CD4-positive, alpha-beta T cell treated with Interleukin-4 for 4 hours (primary cell): ENCODE measurements around the gene ARFGEF2.
"Not testable (repeated sequence)": the region's sequence is repeated elsewhere in the genome, so short reads cannot be mapped to it uniquely, and the experiment has no call there.

Experiments used
- DNase-seq: peaks from one replicate; pipeline ENCODE4 v3.0.0-alpha.2; 2020

ARFGEF2 gene

GRCh38 chr20:48921168-48921882 is at the start of gene ARFGEF2:
Gene ARFGEF2 (plus strand): TSS chr20:48921711. CDS start chr20:48921890, 179 bp downstream.
- DNase-seq, result peak; percentile 87

DNA sequence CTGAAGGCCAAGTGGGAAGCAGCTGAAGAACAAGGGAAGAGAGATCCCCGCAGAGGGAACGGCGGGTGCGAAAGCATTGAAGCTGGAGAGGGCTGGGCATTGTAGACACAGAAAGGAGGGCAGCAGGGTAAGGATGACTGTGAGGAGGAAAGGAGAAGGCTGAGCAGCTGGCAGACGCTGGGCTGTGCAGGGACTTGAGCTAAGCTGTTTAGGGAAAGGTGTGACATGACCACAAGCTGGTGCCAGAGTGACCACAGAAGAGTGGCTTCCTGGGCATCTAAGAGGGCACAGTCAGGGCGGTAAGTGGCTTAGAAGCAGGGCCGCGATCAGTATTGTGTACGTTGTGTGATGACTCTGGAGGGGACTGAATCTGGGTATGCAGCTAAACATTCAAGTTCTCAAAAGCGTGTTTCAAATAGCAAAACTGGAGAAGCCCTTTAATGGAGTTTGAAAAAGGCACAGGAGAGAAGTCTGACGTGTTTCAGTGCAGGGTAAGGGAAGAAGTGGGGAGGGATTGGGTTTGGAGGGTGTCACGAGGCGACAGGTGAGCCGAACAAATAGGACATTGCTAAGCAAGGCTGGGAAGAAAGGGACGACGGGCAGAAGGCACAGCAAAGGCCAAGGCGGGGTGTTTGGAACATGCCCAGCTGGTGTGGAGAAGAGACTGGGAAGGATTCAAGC is 46.1 kb upstream of the ARFGEF2 start:
- no peak for DNase-seq

GRCh38 chr20:48875914-48876240 is 45.6 kb upstream of the ARFGEF2 start:
- DNase-seq, result no peak

- DNase-seq, result no peak
Measured at GRCh38 chr20:48877304-48877703, 44.2 kb upstream of the ARFGEF2 start.

- no peak for DNase-seq
Measured at GRCh38 chr20:48878534-48879248, 42.8 kb upstream of the ARFGEF2 start.

GRCh38 chr20:48879612-48880245 is 41.8 kb upstream of the ARFGEF2 start:
- no peak for DNase-seq

- DNase-seq, result no peak
Measured at GRCh38 chr20:48880331-48880730, 41.2 kb upstream of the ARFGEF2 start.

DNA sequence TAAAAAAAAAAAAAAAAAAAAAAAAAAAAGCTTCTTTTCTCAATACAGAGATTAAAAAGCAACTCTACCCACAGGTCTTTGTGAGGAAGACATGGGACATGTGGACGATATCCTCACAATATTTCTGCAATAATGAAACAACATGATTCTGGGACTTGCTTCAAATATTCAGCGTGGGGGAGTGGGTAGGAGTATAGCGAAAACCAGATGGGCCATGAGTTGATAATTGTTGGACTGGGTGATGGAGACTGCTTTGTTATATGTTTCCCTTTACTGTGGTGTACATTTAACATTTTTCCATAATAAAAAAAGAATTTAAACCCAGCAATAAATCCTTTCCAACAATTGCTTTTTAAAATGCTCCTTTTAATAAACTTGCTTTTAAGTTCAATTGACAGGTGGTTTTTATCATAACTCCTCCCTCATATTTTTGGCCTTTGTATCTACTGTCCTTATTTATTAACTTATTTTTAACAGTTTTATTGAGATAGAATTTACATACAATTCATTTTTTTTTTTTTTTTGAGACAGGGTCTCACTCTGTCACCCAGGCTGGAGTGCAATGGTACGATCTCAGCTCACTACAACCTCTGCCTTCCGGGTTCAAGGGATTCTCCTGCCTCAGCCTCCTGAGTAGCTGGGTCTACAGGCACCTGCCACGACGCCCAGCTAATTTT is 40.4 kb upstream of the ARFGEF2 start:
- no peak for DNase-seq

GRCh38 chr20:48885237-48885636 is 36.3 kb upstream of the ARFGEF2 start:
- no peak for DNase-seq

- no peak for DNase-seq
Measured at GRCh38 chr20:48886194-48886593, 35.3 kb upstream of the ARFGEF2 start.

GRCh38 chr20:48886811-48887210 is 34.7 kb upstream of the ARFGEF2 start:
- DNase-seq, result no peak

GRCh38 chr20:48888517-48888916 is 33.0 kb upstream of the ARFGEF2 start:
- not testable (repeated sequence) for DNase-seq

GRCh38 chr20:48889140-48889790 is 32.2 kb upstream of the ARFGEF2 start:
- no peak for DNase-seq

- no peak for DNase-seq
Measured at GRCh38 chr20:48891235-48892048, 30.1 kb upstream of the ARFGEF2 start.

GRCh38 chr20:48892049-48892470 is 29.5 kb upstream of the ARFGEF2 start:
- DNase-seq, result no peak

GRCh38 chr20:48892891-48893290 is 28.6 kb upstream of the ARFGEF2 start:
- DNase-seq, result no peak

GRCh38 chr20:48893374-48893773 is 28.1 kb upstream of the ARFGEF2 start:
- DNase-seq, result no peak

DNA sequence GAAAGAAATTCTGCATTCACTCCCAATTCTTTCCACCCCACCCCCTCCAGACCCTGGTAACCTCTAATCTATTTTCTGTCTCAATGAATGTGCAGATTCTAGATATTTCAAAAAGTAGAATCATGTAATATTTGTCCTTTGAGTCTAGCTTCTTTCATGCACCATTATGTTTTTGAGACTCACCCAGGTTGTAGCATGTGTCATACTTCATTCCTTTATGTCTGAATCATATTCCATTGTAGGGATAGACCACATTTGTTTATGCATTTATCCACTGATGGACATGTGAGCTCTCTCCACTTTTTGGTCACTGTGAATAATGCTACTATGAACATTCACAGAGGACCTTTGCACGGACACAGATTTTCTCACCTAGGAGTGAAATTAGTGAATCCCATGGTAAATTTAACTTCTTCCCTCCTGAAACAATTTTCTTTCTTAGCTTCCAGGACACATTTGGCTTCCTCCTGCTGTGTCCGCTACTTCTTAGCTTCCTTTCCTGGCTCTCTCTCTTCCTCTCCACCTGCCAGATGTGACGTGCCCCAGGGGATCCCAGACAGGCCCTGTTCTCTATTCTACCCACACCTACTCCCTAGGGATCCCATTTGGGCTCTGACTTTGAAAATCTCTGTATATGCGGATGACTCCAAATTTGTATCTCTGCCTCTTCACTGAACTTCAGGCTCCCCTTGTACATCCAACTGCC is 24.1 kb upstream of the ARFGEF2 start:
- DNase-seq, result no peak

DNA sequence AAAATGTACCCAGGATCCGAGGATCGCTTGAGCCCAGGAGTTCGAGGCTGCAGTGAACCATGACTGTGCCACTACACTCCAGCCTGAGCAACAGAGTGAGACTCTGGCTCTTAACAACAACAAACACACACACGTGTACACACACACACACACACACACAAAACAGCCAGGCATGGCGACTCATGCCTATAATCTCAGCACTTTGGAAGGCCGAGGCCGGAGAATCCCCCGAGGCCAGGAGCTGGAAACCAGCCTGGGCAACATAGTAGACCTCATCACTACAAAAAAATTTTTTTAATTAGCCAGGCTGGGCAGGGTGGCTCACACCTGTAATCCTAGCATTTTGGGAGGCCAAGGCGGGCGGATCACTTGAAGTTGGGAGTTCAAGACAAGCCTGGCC is 23.3 kb upstream of the ARFGEF2 start:
- no peak for DNase-seq

DNA sequence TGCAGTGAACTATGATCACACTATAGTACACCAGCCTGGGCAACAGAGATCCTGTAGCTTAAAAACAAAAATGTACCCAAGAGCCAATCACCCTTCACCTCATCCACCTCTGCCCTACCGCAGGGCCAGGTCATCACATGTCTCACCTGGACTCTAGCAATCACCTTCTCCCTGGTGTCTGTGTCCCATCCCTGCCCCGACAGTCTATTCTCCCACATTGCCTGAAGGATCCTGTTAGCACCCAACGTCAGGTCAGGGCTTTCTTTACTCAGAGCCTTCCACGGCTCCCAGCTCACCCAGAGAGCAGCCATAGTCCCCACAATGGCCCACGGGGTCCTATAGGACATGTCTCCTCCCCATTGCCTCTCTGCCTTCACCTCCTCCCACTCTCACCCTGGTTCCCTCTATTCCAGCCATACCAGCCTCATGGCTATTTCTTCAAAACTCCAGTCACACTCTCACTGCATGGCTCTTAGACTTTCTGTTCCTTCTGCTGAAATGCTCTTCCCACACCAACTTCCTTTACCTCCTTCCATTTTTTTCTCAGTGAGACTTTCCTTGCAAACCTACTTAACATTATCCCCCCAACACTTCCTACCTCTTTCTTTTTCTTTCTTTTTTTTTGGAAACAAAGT is 22.5 kb upstream of the ARFGEF2 start:
- DNase-seq, result no peak
